GM19025 (cell line): ENCODE measurements around the gene COLGALT1.
"Not testable (repeated sequence)": the region's sequence is repeated elsewhere in the genome, so short reads cannot be mapped to it uniquely, and the experiment has no call there.

Source experiments
- ATAC-seq: cut with Tn5 transposase; IDR thresholded peaks from one replicate; pipeline ENCODE4 v1.9.1; 2021; ENCODE audit warnings: mild to moderate bottlenecking, low read depth, moderate library complexity; ENCODE audit not compliant: unreplicated experiment

The COLGALT1 gene

DNA sequence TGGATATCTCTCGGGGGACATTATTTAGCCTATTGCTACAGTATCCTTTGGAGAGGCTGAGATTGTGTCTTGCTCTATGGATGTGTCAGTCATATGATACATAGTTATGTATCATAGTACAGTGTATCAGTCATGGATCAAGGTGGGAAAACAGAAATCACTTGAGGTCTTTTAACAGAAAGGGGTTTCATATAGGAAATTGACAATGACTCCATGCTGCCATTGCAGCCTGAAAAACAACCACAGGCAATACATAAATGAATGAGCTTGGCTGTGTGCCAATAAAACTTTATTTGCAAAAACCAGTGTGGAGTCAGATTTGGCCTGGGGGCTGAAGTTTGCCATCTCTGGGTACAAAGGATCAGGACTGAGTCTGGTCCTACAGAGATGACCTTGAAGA is 35.4 kb downstream of the COLGALT1 start:
- ATAC-seq: no peak

- not testable (repeated sequence) for ATAC-seq
These were observed 38.8 kb downstream of the COLGALT1 start for GRCh38 chr19:17594296-17594695.

GRCh38 chr19:17598063-17598462 is 42.6 kb downstream of the COLGALT1 start:
- ATAC-seq: not testable (repeated sequence)

DNA sequence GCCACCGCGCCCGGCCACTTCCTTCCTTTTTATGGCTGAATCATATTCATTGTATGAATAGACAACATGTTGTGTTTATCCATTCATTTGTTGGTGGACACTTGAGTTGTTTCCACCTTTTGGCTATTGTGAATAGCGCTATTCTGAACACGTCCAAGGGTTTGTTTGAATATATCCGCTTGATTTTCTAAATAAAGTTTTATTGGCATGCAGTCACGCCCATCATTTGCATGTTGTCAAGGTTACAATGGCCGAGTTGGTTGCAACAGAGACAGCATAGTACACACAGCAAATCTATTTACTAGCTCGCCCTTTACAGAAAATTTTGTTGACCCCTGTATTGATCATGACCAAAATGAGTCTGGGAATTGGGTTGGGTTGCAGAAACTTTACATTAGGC is 43.5 kb downstream of the COLGALT1 start:
- ATAC-seq: no peak

GRCh38 chr19:17599780-17600179 is 44.3 kb downstream of the COLGALT1 start:
- no peak for ATAC-seq

GRCh38 chr19:17601683-17602082 is 46.2 kb downstream of the COLGALT1 start:
- ATAC-seq: no peak

DNA sequence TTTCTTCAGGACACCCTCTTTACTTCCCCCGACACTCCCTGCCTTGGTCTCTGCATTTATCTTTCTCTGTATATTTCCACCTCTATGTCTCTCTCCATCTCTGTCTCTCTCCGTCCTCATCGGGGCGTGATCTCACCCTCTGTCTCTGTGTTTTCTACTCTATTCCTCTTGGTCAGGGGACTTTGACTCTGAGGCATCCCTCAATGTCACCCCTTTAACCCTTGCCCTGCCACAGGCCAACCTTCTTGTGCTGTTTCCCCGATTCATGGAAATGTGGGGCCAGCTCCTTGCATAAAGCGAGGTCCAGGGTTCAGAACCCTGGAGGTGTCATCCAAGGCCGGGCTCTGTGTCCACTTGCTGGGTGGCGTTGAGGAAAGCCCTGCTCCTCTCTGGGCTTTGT is 46.8 kb downstream of the COLGALT1 start:
- ATAC-seq: no peak

- no peak for ATAC-seq
These were observed 47.5 kb downstream of the COLGALT1 start for GRCh38 chr19:17602872-17603510.

GRCh38 chr19:17604372-17605025 is 49.0 kb downstream of the COLGALT1 start:
- ATAC-seq: no peak

DNA sequence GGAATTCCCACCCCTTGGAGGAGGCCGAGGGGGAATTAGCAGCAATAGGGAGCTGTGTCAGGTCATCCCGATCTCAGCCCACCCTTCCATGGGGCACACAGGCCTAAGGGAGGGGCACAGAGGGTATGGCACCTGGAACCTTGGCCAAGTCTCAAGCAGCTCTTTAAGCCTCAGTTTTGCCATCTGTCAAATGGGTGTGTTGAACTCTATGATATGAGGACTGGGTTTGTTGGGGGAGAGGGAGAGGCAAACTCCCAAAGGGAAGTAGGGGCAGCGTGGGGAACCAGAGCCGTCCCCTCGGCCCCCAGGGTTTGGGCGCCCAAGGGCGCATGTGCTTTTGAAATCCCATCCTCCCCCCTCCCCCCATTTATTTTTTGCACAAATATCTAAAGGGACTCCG is 49.7 kb downstream of the COLGALT1 start:
- ATAC-seq: no peak

GRCh38 chr19:17605761-17606589 is 50.5 kb downstream of the COLGALT1 start:
- peak; percentile 69 for ATAC-seq

- ATAC-seq: no peak
These were observed 51.2 kb downstream of the COLGALT1 start for GRCh38 chr19:17606590-17607185.

DNA sequence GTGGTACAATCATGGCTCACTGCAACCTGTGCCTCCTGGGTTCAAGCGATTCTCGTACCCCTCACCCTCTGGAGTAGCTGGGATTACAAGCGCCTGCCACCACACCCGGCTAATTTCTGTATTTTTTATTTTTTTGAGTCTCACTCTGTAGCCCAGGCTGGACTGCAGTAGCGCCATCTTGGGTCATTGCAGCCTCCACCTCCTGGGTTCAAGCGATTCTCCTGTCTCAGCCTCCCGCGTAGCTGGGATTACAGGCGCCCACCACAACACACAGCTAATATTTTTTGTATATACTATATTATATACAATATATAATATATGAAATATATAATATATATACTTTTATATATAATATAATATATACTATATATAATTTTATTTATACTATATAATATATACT is 52.5 kb downstream of the COLGALT1 start:
- no peak for ATAC-seq

- ATAC-seq: no peak
These were observed 54.9 kb downstream of the COLGALT1 start for GRCh38 chr19:17610384-17610783.

- no peak for ATAC-seq
These were observed 56.2 kb downstream of the COLGALT1 start for GRCh38 chr19:17611462-17612244.

DNA sequence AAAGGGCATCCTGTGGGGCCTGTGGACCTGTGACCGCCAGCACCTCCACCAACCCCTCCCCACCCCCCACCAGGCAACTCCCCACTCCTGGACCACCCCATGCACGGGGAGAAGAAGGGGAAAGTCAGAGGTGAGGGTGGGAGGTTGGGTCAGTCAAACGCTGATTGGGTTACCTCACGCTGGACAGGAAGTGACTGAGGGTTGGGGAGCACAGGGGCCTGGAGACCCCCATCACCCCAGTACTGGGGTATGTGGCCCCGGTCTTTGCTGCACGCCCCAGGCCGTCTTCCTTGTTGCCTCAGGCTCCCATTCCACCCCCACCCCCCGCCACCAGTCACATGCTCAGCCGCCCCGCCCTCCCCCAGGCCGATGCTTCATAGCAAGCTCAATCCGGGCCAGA is 59.0 kb downstream of the COLGALT1 start:
- ATAC-seq: no peak

GRCh38 chr19:17615889-17616685 is 60.6 kb downstream of the COLGALT1 start:
- no peak for ATAC-seq

DNA sequence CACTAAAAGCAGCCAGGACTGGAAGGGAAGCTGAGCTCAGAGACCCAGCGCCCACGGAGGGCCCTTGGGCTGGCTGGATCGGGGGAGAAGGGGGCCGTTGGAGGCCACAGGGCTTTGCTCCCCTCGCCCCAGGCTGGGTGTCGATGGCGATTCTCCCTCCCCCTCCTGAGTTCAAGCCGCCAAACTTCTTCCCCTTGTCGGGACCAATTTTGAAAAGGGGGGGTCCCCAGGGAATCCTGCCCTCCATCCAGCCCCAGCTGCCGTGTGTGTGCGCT is 61.2 kb downstream of the COLGALT1 start:
- no peak for ATAC-seq

DNA sequence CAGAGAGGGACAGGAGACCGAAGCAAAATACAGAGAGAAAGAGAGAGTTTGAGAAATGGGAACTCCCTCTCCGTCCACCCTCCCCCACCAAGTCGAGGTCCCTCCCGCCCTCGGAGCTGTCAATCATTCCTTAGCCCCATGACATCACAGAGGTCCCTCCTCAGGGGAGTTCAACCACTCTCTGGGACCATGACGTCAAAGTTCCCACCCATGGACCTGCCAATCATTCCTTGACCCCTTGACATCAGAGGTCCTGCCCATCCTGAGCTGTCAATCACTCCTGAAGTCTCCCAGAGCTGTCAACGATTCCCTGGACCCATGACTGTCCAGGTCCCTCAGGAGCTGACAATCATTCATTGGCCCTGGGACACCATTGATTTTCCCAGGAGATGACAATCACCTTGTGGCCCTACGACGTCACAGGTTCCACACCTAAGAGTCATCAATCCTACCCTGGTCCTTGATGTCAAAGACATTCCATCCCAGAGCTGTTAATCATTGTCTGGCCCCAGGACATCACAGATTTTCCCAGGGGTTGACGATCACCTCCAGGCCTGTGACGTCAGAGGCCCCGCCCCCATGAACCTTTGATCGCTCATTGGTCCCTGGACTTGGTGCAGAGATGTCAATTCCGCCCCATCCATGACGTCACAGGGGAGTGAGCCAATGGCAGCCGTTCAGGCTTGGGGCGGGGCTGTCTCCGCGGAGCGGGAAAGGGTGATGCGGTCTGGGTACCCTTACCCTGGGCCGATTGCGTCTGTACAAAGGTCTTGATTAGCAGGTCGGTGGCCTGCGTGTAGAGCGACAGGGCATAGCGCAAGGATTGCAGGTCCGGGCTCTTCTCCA is 61.7 kb downstream of the COLGALT1 start:
- no peak for ATAC-seq
